ENCODE data around the gene TRAF3.

- TF ChIP-seq CTCF (IDR thresholded peaks at IDR 0.05; ENCODE audit: low read depth, low read length, missing input control) (no peak), RAD21 (IDR thresholded peaks at IDR 0.05) (no peak), YY1 (IDR thresholded peaks at IDR 0.05) (no peak), MAX (IDR thresholded peaks at IDR 0.05) (no peak), SP1 (IDR thresholded peaks at IDR 0.05) (no peak), EGR1 (IDR thresholded peaks at IDR 0.05; ENCODE audit: low read depth in 2 of 2) (no peak), REST (IDR thresholded peaks at IDR 0.05) (no peak), JUND (IDR thresholded peaks at IDR 0.05) (no peak), RXRA (IDR thresholded peaks at IDR 0.05) (no peak), ATF3 (IDR thresholded peaks at IDR 0.05) (no peak), ZBTB33 (IDR thresholded peaks at IDR 0.05) (no peak), TAF1 (conservative IDR thresholded peaks at IDR 0.05) (no peak), HNF4A (conservative IDR thresholded peaks at IDR 0.05) (no peak)
These were observed 26.9 kb upstream of the TRAF3 start for GRCh38 chr14:102750376-102750775.

Data from liver (tissue), 3 donors.